HPDE6-E6E7 (cell line): Measurements from ENCODE around the gene CDC42BPG.

Source experiments
- DNase-seq: peaks from one replicate; pipeline ENCODE4 v3.0.0; 2011; ENCODE audit warnings: missing footprints; ENCODE audit errors: extremely low spot score

The CDC42BPG gene

DNA sequence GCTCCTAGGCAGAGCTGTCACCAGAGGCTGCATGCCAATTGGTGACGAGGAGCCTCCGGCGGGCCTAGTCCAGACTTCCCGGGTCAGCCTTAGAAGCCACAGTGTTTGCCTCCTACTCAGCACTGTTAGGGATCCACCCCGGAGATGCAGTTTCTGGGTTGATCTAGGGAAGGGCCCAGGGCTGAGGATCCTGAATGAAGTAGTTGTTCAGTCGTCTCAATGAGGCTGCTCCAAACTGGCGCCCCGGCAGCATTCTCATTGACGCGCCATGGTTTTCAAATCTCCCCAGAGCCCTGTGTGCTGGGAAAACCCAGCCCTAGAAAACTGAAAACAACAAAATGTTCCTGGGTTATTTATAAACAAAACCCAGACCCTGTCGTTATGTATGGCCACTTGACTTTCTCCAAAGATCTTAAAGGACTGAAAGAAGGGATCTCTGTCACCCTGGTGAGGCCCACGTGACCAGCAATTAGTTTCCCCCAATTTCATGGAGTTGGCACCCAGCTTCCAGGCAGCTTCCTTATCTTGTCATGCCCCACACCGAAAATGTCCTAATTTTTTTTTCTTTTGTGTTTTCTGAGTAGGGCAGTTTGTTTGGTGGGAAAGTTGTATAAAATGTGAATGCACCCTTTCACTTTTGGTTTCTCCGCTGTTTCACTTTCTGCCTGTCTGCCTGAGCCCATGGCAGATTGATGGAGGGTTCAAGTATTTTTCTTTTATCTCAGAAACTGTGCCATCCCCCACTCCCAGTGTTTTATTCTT is 36.0 kb upstream of the CDC42BPG start:
- DNase-seq, result no peak

DNA sequence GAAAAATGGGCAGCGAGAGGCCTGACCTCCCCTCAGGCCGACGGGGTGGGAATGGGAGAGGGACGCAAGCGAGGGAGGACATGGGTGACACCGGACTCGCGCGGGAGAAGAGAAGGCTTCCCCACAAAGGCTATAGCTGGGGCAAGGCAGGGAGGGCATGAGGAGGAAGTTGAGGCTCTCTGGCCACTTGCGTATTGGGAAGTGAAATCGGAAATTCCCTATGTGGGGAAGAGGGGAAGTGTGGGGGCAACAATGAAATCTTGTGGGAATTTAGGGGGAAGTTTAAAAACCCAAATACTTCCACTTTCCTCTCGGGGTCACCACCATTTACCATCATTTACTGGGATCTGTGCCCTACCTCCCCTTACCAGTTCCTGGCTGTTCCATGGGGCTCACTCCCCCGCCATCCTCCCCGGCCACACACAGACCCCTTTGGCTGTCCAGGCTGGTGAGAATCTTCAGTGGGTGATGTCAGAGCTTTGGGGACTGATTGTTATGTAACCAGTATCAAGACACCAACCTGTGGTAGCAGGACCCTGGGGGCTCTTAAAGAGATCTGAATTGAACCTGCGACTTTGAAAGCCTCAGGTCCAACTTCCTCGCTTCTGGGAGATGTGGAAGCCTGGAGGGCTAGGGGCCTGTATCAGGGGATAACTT is 34.9 kb upstream of the CDC42BPG start:
- no peak for DNase-seq

DNA sequence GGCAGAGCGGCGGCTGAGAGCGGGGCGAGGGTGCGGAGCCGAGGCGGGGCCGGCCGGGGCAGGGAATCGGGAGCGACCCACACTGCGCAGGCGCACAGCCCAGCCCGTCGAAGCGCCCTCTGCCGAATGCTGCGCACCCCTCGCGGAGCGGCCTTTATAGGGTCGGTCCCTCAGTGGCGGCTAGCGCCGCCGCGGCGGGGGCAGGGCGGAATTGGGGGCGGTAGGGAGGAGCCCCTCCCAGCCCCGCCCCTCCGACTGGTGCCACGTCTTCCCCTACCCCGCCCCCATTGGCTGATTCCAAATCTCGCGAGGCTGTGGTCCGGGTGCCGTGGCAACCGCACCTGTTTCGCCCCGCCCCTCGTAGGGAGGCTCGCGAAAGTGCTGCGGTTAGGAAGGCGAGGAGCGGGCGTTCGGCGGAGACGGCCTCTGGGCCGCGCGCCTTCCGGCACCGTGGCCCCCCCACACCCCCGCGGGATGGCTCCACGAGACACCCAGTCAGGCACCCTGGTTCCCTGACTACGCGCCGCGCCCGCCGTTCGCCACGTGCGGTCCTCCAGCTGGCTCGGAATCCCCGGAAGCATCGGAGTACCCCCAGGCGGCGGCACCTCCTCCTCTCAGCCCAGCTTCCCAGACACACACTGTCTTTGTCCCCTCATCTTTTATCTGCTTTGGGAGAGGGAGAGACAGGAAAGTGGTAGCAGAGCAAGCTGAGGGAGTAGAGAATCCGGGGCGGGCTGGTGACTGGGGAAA is 34.2 kb upstream of the CDC42BPG start, which contains the start of gene EHD1:
EHD1 (minus strand) TSS at position 128 of the 750 bp plus-strand sequence. CDS start 157 bp downstream, outside the sequence.
- peak; percentile 93 for DNase-seq

DNA sequence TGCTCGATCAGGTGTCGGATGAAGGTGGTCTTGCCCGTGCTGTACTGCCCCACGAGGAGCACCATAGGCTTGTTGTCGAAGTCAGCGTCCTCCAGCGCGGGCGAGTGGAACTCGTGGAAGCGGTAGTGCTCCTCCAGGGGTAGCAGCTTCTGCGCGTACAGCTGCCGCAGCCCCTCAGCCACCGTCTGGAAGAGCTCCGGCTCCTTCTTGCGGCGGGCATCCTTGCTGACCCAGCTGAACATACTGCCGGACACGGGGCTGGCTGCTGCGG is 33.7 kb upstream of the CDC42BPG start:
- DNase-seq, result no peak

DNA sequence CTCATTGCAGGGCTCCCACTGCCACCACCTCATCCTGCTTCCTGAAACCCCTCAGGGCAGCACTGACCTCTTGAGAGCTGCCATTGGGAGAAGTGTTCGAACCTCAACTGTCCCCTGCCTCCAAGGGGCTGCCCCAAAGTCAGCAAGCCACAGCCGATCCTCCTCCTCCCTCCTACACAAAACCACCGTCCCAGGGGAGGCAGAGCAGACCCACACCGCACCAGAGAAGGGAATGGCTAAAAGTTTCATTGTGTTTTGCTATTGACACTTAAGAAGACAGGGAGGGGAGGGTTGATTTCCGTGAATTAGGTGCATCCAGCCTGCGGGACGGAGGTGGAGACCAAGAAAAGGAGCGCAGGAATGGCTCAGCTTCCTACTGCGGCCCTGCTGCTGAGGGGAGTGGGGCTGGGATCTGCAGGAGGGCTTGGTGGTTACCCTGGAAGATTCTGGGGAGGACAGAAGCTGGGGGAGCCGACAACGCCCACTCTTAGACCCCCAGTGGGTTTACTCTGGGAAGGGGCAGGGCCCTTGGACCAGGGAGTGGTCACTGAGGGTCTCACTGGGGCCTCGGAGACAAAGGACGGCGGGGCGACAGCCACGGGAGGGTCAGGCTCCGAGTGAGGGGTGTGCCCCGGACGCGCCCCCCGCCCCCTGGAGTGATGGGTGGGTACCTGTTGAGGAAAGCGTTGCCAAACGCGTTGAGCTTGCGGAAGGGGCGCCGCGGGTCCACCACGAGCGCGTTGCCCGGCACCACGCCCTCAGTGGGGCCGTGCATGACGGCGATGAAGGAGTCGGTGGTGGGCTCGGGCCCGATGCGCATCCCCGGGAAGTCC is 33.2 kb upstream of the CDC42BPG start:
- DNase-seq, result no peak

DNA sequence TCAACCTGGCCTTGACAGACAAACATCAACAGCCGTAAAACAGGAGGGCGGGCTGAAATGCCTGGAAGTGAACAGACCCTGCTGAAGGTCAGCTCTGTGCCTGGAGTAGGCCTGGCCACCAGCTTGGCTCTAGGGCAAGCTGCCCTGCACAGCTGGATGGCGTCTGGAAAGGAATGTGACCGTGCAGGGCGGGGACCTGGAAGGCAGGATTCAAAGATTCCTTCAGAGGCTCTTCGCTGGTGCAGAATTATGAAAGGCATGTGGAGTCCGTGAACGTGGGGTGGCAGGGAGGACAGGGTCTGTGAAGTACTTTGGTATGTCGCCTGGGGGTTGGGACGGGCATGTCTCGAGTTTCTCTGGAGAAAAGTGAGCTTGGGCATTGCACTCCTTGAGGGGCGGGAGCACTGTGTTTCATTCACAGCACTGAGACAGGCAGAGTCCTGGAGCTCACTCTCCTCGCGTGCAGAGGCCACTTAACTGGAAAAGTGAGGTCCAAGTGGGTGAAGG is 32.4 kb upstream of the CDC42BPG start:
- no peak for DNase-seq

DNA sequence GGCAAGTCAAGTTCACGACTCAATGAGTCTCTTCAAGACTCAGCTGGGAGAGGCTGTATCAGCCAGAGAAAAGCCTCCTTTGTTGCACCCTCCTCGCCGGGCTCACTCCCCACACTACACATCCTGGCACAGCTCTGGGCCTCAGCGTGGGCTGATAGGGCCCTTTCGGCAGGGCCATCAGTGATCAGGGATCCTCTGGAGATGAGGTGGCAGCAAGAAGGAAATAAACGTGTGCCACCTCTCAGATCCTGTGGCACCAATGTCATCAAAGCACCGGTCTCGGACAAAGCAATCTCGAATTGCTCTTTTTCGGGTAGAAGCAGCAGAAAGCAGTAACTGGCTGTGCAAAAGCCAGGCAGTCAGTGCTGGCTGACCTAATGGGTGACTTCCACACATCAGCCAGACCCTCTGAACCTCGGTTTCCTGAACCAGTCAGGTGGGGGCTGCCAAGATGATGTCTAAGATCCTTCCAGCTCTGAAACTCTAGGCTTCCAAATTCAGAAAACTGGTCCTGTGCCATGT is 31.8 kb upstream of the CDC42BPG start:
- DNase-seq, result no peak

DNA sequence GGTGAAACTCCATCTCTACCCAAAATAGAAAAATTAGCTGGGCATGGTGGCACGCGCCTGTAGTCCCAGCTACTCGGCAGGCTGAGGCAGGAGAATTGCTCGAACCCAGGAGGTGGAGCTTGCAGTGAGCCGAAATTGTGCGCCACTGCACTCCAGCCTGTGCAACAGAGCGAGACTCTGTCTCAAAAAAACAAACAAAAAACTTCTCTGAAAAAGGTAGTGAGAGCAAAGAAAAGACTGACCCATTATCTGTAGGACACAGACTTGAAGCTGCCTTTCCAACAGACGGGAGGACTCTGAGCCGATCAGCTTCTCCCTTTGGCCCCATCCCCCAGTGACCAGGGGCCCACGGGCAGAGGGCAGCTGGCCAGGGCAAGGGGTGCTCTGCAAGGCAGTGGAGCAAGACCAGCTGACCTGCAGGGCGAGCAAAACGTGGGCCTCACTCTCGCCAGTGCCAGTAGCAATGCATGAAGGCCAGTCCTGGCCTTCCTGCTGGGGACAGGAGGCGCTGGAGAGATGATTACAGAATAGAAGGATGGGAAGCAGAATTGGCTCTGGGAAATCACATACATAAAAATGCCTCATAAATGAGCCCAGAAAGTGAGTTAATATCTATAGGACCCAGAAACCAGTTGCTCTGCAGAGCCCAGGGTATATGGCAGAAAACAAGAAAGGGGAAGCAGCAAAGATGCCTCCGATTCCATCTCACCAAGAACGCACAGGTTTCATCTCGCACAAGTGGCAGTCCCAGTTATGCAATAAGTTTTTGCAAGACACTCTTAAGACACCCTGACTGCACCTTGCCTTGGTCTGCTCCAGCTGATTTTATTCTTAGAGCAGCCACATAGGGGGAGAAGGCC is 31.1 kb upstream of the CDC42BPG start:
- DNase-seq, result no peak

DNA sequence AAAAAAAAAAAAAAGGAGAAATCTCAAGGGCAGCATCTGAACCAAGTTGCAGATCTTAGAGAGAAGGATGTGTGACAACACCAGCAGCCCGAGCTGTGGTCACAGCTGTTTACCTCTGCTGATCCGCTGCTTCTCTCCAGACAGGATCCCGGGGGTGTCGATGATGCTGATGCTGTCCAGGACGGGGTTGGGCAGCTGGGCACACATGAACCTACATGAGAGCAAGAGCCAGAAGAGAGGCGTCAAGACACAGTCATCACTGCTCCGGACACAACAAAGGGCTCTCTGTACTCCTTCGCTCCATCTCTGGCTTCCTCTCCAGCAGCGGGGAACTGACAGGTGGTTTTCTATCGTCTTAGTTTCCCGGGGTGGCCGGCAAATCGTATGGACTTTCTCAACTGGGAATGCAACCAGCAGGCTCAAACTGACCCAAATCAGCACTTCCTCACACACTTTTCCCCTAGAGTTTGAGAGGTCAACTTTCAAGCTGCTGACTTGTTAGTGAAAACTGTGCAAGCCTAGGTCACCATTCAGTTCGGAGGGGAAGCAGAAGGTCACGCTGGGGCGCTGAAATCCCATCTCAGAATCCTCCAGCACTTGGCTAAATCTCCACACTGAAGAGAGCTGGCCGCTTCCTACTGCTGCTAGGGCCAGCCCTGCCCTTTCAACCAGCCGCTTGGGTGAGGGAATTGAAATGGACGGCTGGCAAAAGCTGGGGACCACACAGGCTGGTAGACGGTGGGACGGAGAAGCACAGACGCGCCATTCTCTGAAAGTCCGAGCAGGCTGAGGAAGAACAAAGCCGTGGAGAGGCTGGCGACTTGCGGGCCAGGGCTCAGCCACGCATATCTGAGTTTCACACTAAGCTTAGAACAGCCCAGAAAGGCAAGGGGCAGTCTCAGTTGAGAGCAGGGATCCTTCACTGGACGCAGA is 30.1 kb upstream of the CDC42BPG start:
- no peak for DNase-seq

DNA sequence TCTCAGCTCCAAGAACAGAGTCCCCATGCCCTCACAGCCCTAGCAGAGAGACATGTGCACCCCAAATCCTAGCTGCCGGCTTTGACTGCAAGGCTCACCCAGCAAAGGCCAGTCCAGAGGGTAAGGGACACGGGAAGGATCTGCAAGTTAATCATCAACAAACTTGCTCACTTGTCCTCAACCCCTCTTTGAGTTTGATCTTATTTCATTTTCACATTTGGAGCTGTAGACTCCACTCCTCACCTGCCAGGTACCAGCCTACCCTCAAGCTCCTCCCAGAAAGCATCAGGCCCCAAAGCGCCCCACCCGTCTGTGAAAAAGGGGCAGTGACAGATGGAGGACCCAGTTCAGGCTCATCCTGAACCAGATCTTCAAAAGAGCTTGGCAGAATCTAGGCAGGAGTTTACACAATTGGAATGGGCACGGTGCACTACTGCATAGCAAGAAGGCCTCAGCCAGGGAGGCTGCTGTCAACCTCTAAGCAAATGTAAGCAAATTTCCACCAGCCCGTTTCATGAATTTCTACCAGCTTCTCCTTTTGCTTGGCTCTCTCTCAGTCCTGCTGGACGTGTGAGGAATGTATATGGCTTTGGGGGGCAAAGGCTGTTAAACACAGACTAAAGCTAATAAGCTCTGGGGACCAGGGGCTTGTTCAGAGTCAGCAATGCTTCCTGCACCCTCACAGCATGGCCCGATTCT is 28.5 kb upstream of the CDC42BPG start:
- DNase-seq, result no peak

DNA sequence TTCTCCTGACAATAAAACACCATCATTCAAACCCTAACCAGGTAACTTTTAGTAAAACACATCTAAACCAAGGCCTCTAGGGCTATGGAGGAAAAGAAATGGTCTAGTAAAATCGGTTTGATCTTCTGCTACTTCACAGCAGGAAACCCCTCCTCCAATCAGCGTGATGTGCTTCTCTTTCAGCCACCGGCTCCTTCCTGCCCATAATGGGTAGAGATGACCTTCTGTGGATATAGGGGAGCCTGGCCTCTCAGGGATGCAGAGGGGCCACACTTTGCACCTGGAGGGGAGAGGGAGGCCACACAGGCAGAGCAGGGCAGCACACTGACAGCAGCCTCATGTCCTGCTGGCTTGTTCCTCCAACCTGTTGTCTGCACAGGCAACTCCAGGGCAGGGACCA is 27.0 kb upstream of the CDC42BPG start:
- no peak for DNase-seq

DNA sequence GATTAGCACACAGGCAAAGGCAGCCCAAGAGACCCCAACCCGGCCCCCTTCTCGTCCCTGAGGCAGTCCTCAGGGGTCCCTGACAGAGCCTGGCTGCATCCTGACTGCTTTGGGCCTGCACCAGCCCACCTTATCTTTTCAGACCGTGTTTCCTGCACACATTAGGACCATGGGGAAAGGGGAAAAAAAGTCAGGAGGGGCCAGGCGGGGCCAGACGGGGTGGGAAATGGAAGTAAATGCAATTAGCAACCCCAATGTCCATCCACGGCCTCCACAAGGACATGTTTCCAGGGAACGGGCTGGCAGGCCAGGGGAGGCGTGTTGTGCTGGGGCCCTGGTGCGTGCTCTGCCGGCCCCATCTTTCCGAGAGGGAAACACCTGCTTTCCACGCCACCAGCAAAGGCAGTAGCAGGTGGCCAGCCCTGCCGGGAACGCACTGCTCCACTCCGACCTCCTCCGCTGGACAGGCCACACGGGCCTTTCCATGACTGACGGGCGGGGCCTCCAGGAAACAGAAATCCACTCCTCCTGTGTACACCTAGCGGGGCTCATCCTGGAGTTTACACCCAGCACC is 26.5 kb upstream of the CDC42BPG start:
- DNase-seq, result no peak

DNA sequence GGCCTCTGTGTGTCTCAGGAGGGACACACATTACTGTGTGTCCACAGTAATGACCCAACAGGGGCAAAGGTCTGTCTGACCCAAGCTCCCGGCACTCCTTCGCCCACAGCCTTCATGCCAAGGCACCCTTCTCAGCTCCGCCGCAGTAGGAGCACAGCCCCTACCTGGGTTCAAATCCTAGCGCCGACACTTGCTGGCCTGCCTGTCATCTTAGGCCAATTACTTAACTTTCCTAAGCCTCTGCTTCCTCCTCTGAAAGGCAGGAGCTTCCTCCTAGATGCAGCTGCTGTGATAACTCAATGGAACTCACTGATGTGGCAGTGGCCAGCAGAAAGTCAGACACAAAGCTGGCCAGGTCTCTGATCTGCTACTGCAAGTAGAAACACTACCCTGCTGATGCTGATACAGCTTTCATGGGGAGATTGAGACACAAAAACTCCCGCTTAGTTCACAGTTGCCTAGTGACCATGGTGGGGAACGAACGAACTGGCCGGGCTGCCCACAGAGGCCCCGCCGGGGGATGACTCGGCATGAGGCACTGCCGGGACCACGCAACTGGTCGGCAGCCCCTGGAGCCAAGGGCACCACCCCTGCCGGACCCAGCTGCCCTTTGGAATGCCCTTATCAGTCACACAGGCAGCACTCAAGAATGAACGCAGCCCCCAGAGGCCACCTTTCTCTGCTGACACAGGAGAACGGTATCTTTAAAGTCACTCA is 25.9 kb upstream of the CDC42BPG start:
- DNase-seq, result no peak

DNA sequence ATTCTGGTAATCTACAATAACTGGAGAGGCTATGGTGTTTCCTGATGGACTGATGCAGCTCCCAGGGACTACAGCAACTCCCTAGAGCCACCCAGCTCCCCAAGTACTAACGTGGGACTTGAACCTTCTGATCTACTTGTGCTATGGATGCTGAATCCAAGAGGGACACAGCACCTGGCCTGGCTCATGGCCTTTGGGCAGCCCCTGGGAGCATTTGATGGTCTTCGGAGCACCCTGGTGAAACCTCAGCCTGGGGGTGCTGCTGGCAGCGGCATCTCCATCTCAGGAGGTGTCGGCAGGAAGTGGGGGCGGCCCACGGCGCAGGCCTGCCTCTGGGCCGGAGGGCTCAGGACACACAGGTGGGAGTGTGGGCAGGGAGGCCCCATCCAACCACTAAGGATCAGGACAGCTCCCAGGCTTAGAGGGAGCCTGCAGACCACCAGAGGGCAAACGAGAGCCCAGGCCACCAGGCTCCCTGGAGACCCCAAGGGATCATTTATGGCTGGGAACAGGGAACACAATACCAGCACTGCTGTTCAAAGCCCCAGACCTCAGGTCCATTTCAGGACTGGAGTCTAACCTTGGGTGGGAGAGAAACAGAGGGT is 25.2 kb upstream of the CDC42BPG start:
- no peak for DNase-seq

DNA sequence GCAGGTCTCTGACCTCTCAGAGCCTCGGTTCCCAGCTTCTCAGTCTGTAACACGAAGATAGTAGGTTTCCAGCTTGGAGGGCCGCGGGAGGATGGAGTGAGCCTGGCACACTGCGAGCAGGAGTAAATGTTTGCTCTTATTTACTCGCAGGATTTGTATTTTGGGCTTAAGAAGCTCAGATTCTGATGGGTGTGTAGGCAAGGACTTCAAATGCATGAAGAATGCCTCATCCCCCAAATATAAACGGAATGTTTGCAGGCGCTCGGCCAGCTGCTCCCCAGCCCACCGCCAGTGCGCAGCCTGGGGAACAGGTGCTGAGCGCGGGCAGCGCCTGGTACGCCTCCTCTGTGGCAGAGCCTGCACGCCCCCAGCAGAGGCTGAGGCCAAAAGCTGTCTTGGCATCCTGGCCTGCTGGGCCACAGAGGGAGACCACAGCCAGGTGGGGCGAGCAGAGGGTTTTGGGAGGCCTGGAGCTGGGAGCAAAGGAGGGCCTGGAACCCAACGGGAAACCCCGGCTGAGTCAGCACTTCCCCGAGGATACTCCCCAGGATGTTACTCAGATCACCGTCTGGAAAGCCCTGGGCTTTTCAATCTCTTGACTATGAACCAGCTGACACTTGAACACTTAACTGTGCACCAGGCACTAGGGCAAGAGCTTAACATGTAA is 24.6 kb upstream of the CDC42BPG start:
- peak; percentile 88 for DNase-seq

DNA sequence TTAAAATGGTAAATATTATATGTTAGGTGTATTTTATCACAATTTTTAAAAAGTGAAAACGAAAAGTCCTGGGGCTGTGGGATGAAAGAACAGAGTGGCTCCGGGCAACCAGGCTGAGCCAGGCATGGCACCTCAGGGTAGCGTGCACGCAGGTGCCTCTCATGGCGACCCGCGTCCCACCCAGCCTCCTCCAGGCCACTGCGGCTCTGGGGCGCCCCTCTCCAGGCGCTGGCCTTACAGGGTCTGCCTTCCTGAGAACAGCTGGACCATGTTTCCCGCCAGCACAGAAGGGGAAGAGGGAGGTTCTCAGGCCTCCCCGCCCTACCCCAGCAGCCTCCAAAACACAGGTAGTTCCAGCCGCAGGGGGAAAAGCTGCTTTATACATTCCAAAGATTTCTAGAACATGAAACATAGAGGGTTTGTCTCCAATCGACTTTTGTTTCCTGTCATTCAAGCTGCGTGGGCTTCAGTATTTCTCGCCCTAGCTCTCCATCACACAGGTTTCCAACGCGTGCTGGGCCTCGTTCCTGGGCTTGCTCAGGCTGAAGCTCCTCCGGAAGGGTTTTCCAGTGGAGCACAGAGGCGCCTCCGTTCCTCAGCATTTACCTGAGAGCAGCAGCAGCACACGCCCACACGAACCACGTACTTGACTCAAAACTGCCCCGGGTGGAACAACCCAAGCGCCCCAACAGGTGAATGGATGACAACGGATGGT is 23.5 kb upstream of the CDC42BPG start:
- no peak for DNase-seq
